MG63 (cell line): ENCODE data around the gene LIPG. TPM values are rescaled to one million over a fixed set of nuclear protein-coding genes. Genes with fewer than 3 reads are reported as not detected.

Experiments used
- DNase-seq: peaks from one replicate; pipeline ENCODE4 v3.0.0-alpha.2; 2020
- H3K27me3 ChIP-seq: fragments of 250-450 bp; sonication (Bioruptor Pico); 2 replicates; pipeline ENCODE4 v1.5.1; 2020; ENCODE audit warnings: mild to moderate bottlenecking, moderate library complexity
- H3K36me3 ChIP-seq: fragments of 250-450 bp; sonication (Bioruptor Pico); 2 replicates; pipeline ENCODE4 v1.5.1; 2020; ENCODE audit warnings: mild to moderate bottlenecking, moderate library complexity
- H3K4me3 ChIP-seq: fragments of 250-450 bp; sonication (Bioruptor Pico); 2 replicates; pipeline ENCODE4 v1.5.1; 2020; ENCODE audit warnings: mild to moderate bottlenecking, moderate library complexity
- H3K9me3 ChIP-seq: fragments of 250-450 bp; sonication (Bioruptor Pico); 2 replicates; pipeline ENCODE4 v1.5.1; 2020; ENCODE audit warnings: mild to moderate bottlenecking, moderate library complexity
- total RNA-seq: library from RNA; depleted of rRNA; stranded (reverse); fragments of >200 nt; shearing (Covaris generic); gene quantifications from 2 replicates; pipeline ENCODE4 v1.2.3, GENCODE V29; 2014; ENCODE audit warnings: low replicate concordance

The LIPG gene
- total RNA-seq, 1 experiment from 2014 or later: not detected

DNA sequence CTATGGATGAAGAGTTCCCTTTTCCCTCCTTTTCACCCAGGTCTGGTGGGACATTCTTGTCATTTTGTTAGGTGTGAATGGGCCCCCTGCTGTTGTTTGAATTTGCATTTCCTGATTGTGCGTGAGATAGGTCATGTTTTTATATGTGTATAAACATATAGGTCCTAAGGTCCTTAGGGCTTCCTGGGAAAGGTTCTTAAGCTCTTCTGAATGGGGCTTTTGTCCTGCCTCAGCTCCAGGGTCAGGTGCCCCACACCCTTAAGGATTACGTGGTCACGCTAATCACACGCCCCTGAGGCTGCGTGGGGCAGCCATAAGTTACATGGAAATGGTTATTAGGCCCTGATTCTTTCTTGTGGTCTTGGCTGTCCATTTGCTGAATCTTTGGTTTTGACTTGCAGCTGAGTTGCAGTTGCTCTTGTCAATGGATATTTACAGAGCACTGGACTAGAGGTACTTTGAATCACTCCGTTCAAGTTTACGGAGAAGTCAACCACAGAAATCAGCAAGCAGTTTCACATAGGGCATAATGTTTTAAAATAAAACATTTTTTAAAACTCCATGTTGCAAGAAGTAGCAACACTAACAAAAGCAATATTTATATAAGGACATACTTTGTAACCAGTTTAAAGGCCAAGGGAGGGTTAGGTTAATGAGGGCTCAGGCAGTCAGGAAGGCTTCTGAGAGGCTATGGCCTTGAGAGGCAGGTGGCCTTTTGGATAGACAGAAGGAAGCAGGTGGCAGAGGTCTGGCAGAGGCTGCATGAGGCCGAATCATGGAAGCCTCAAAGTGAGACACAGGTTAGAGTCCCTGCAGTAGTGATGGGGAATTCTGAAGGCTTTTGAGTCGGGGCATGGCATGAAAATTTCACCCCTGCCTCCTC, 24.2 kb downstream of the LIPG start:
- no peaks in the 10 kb centered on the region for H3K9me3 ChIP-seq
- no peak overlapping the region for H3K4me3 ChIP-seq
- DNase-seq: no peak
- no peaks in the 10 kb centered on the region for H3K27me3 ChIP-seq
- no peaks in the 10 kb centered on the region for H3K36me3 ChIP-seq

DNA sequence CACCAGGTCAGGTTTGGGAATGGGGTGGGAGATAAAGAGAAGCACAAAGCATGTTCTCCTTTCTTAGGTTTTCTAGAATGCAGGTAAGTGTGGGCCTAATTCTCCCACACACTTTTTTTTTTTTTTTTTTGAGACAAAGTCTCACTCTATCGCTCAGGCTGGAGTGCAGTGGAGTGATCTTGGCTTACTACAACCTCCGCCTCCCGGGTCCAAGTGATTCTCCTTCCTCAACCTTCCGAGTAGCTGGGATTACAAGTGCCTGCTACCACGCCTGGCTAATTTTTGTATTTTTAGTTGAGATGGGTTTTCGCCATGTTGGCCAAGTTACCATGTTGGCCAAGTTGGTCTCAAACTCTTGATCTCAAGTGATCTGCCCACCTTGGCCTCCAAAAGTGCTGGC, 26.3 kb downstream of the LIPG start:
- no peak for DNase-seq
- H3K9me3 ChIP-seq: no peaks in the 10 kb centered on the region
- no peaks in the 10 kb centered on the region for H3K27me3 ChIP-seq
- no peaks in the 10 kb centered on the region for H3K36me3 ChIP-seq
- no peak overlapping the region for H3K4me3 ChIP-seq

DNA sequence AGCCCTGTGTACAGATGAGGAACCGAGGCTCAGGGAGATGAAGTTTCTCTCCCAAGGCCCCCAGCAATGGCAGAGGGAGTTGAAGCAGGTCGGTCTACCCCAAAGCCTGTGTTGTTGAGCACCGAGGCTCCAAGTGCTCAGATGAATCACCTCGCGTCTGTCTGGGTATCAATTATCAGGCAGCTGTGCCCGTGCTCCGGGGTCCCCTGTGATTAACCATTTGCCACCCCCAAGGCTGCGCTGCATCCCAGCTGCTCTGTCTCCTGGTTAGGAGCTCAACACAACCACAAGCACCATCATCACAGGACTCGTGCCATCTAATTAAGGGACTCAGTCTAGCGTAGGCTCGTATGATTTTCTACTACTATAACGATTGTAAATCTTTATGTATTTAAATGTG, 27.1 kb downstream of the LIPG start:
- no peak overlapping the region for H3K4me3 ChIP-seq
- no peaks in the 10 kb centered on the region for H3K9me3 ChIP-seq
- no peak for DNase-seq
- H3K36me3 ChIP-seq: no peaks in the 10 kb centered on the region
- no peaks in the 10 kb centered on the region for H3K27me3 ChIP-seq

DNA sequence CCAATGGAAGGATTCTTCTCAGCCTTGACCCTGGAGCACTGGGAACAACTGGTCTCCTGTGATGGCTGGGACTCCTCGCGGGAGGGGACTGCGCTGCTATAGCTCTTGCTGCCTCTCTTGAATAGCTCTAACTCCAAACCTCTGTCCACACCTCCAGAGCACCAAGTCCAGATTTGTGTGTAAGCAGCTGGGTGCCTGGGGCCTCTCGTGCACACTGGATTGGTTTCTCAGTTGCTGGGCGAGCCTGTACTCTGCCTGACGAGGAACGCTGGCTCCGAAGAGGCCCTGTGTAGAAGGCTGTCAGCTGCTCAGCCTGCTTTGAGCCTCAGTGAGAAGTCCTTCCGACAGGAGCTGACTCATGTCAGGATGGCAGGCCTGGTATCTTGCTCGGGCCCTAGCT, 28.8 kb downstream of the LIPG start:
- Histone ChIP-seq H3K9me3 (no peaks in the 10 kb centered on the region), H3K36me3 (no peaks in the 10 kb centered on the region), H3K27me3 (no peaks in the 10 kb centered on the region), H3K4me3 (no peak overlapping the region)
- DNase-seq: no peak

DNA sequence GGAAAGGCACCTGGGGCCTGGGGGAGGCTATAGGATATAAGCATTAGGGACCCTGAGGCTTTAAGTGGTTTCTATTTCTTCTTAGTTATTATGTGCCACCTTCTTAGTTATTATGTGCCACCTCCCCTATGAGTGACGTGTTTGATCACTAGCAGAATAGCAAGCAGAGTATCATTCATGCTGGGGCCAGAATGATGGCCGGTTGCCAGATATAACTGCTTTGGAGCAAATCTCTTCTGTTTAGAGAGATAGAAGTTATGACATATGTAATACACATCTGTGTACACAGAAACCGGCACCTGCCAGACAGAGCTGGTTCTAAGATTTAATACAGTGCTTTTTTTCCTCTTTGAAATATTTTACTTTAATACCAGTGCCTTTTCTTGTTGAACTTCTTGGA, 29.4 kb downstream of the LIPG start:
- Histone ChIP-seq H3K4me3 (no peak overlapping the region), H3K27me3 (no peaks in the 10 kb centered on the region), H3K9me3 (no peaks in the 10 kb centered on the region), H3K36me3 (no peaks in the 10 kb centered on the region)
- DNase-seq: no peak

DNA sequence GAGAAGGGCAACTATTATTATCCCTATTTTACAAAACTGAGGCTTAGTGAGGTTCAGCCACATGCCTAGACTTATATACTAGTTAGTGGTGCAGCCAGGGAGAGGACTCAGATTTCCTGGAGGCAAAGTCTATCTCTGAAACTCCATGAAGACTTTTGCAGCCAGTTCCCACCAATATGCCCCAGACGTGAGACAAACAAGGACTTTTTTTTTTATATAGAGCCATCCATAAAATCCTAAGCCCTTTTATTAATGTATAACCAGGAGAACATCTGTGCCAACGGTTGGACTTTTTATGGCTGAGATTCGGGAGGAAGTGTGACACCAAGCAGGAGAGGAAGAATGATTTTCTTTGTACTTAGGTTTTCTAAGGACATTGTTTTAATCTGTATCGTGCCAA, 29.9 kb downstream of the LIPG start:
- Histone ChIP-seq H3K27me3 (no peaks in the 10 kb centered on the region), H3K4me3 (no peak overlapping the region), H3K36me3 (no peaks in the 10 kb centered on the region), H3K9me3 (no peaks in the 10 kb centered on the region)
- DNase-seq: no peak

DNA sequence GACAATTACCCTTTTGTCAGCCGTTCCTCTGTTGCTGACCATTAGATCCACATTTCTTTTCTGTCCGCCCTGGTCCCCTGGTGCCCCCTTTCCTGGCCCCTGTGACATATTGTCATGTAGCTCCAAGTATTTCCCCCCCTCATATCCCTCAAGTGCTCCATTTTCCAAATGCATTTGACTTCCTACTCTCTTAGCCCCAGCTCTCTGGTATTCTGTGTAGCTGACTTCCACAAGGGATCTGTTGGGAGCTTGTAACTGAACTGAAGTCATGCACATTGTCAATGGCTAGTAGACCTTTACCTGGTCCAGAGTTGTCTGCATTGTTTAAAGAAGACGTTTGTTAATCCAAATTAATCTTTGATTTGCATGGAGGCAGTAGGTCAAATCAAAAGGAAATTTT, 34.8 kb downstream of the LIPG start:
- no peak overlapping the region for H3K4me3 ChIP-seq
- no peaks in the 10 kb centered on the region for H3K36me3 ChIP-seq
- DNase-seq: no peak
- no peaks in the 10 kb centered on the region for H3K27me3 ChIP-seq
- no peaks in the 10 kb centered on the region for H3K9me3 ChIP-seq

DNA sequence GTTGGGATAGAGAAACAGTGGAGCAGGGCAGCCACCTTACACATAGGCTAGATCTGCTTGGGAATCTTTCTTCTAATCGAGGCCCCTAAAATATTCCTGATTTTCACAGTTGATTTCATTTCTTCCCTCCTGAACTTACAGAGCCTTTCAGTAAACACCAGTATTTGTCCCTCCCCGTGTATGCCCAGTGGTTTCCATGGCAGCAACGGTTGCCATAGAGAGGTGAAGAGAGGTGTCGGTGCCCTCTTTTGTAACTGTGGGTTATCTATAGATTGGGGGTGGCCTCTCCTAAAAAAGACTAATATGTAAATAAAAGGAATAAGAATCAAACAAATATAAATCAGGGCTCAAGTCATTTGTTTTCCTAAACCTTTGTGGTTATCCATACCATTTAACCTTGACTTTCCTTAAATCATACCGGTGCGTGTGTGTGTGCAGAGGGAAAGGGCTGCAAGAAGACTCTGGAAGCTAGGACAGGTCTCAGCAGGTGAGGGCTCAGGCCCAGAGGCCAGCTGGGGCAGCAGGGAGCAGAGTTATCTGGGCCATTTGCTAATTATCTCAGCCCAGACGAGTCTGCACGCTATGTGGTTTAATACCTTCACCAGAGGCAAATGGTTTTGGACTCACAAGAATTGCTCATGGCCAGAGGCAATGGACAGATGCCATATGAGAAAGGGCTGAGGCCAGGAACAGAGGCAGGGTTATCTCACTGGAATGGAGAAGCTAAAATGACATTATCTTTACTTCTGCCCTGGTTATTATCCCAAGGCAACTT, 35.5 kb downstream of the LIPG start:
- Histone ChIP-seq H3K9me3 (no peaks in the 10 kb centered on the region), H3K36me3 (no peaks in the 10 kb centered on the region), H3K27me3 (no peaks in the 10 kb centered on the region), H3K4me3 (no peak overlapping the region)
- peak; percentile 31 for DNase-seq

DNA sequence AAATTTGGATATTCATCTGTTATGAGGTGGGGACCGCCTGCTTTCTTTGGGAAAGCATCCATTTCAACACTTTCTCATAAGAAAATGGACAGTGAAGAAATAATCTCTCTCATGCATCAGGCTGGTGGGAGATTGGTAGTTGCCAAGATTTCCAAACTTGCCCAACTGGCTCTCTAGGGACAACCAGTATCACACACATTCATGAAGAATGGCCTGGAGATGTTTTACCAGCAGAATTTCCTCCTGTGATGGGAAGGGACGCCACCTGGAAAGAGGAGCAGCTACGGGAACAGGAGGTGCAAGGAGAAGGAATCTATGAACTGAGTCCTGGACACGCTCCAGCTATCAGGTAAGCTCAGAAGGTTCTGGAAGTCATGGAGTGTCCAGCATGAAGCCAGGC, 39.4 kb downstream of the LIPG start:
- Histone ChIP-seq H3K36me3 (no peaks in the 10 kb centered on the region), H3K27me3 (no peaks in the 10 kb centered on the region), H3K9me3 (peaks cover under 1% of the 10 kb centered on the region; the same call in 1 of the 2 replicates), H3K4me3 (no peak overlapping the region)
- no peak for DNase-seq

DNA sequence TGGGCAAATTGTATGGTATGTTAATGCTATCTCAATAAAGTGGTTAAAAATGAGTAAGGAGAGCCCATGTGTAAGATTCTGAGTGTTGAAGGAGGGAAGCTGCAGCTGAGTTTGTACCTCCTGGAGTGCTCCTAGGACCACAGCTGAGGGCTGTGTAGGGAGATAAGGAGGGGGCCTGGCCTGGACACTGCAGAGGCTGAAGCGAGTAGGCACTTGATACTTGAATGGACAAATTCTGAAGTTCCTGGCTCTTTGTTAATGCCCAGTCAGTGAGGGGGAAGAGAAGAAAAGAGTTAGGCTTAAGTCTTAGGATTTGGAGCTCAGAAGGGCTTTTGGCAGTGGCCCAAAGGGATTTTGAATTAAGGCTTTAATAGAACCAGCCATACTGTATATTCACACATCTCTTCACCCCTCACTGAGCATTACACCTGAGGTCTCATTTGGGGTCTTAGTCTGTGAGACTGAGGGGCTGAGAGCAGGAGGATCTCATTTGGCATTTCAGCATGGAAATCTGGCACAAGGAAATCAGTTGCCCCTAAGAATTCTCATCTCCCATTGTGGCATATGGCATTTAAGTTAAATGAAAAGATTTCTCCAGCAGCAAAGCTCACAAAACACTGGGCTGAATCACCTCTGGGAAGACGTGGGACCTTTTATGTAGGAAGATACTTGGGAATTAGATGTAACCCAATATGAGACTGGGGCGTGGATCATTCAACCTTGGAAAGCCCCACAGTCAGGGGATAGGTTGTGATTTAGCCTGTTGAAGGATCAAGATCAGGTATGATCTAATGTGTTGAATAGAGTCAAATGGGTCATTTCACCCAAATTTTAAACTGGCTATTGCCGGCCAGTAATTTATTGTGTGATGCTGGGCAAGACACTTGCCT, 46.8 kb downstream of the LIPG start:
- DNase-seq: no peak
- no peaks in the 10 kb centered on the region for H3K27me3 ChIP-seq
- H3K9me3 ChIP-seq: peaks cover 2% of the 10 kb centered on the region; the same call in 1 of the 2 replicates

DNA sequence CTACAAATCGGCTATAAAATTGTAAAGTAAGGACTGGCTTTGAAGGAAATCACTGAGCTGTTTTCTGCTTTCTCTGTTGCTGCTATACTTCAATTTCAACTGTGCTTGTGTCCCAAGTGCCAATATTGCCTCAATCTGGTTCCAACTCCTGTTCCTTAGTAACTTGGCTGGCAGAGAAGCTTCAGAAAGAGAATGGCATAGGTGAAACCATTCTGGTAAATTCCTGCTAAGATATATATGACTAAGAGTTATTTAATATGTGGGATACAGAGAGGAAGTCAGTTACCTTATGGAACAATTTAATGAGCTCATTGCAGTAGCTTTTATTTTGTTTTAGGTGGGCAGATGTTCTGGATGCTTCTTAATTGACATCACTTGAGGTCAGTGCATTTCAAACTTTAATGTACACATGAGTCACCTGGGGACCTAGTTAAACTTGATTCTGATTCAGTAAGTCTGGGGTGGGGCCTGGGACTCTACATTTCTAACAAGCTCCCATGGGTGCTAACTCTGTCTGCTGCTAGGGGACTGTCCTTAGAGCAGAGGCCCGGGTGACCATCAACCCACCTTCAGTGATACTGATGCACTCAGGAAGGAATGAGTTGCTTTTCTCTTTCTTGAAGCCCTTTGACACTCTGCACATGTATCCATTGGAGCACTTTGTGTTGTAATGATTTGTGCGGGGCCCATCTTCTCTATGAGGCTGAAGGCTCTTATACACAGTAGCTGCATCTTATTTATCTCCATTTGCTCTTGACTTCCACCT, 47.6 kb downstream of the LIPG start:
- Histone ChIP-seq H3K36me3 (no peaks in the 10 kb centered on the region), H3K9me3 (peaks cover 2% of the 10 kb centered on the region; the same call in 1 of the 2 replicates), H3K4me3 (no peak overlapping the region), H3K27me3 (no peaks in the 10 kb centered on the region)
- no peak for DNase-seq

More for the DNA sequence above, 46.8 kb downstream of the LIPG start:
- H3K4me3 ChIP-seq: no peak overlapping the region
- H3K36me3 ChIP-seq: no peaks in the 10 kb centered on the region

DNA sequence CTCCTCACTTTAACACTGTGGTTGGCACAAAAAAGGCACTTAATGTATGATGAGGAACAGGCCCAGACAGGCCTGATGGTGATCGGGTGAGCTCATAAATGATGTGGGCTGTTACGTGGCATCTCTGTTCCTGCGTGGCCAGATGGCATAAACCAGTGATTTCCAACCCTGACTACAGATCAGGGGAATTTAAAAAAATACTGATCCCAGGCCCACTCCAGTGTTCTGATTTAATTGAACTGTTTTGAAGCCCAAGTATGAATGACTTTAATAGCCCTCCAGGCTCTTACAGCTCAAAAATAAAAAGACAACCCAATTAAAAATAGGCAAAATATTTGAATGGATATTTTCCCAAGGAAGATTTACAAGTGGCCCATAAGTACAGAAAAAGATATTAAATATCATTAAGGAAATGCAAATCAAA, 48.2 kb downstream of the LIPG start:
- no peaks in the 10 kb centered on the region for H3K36me3 ChIP-seq
- H3K9me3 ChIP-seq: peaks cover 2% of the 10 kb centered on the region; the same call in 1 of the 2 replicates
- no peak overlapping the region for H3K4me3 ChIP-seq
- no peaks in the 10 kb centered on the region for H3K27me3 ChIP-seq
- DNase-seq: no peak

DNA sequence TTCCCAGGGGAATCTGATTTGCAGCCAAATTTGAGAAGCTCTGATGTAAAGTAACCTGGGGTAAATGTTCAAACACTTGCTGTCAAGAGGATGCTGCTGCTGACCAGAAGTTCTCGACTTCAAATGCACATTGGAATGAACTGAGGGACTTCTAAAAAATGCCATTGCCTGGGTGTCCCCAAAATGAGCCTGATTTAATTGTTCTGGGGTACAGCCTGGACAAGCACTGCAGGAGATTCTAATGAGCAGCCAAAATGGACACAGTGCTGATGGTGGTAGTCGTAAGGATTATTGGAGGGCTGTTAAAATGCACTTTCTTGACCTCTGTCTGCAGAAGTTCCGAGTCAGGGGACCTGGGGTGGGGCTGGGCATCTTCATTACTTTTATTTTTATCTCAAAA, 49.5 kb downstream of the LIPG start:
- Histone ChIP-seq H3K27me3 (no peaks in the 10 kb centered on the region), H3K9me3 (peaks cover under 1% of the 10 kb centered on the region; the same call in 1 of the 2 replicates), H3K4me3 (no peak overlapping the region), H3K36me3 (no peaks in the 10 kb centered on the region)
- no peak for DNase-seq

DNA sequence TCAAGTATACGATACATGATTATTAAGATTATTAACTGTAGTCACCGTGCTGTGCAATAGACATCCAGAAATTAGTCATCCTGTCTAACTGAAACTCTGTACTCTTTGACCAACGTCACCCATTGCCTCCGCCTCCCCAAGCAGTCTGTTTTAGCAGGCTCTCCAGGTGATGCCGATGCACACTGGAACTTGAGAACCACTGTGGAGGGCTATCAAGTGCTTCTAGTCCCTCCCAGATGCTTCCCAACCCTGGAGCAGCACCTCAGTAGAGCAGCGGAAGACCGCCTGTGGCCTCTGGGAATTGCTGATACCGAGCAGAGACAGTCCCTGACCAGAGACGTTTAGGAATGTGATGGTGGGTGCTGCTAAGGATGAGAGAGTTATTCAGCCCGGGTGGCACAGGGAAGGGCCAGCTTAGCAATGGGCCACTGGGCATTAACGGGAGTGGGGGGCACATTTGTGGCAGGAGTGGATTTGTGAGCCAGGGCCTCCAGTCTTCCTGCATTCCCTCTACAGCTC, 50.7 kb downstream of the LIPG start:
- Histone ChIP-seq H3K27me3 (no peaks in the 10 kb centered on the region), H3K36me3 (no peaks in the 10 kb centered on the region), H3K9me3 (no peaks in the 10 kb centered on the region), H3K4me3 (no peak overlapping the region)
- no peak for DNase-seq

DNA sequence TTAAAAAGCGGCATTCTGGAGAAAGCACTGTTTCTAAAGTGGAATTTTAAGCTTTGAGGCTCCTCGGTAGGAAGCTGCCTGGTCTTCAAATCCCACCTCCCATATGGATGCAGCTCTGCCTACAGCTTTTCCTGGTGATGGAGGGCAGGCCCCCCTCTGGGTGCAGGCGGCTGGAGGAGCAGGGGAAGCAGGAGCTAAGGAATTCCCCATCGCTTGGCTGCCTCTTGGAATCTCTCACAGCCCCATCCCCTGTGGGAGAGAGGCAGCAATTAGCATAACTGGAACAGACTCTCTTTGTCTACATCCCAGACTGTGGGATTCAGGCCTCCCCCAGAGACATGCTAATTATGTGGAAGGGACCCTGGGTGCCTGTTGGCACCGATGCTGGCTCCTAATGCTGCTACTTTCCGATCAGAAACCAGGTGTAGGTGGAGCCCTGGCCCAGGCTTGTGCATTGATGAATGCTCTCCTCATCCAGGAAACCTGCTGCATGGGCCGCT, 51.3 kb downstream of the LIPG start:
- no peak for DNase-seq
- H3K9me3 ChIP-seq: no peaks in the 10 kb centered on the region
- H3K36me3 ChIP-seq: no peaks in the 10 kb centered on the region
- H3K27me3 ChIP-seq: no peaks in the 10 kb centered on the region
- H3K4me3 ChIP-seq: no peak overlapping the region
